Fibroblast of pulmonary artery (primary cell): ENCODE results near the gene CHST13.
"Not testable (repeated sequence)": the region's sequence is repeated elsewhere in the genome, so short reads cannot be mapped to it uniquely, and the experiment has no call there.

Source experiments
- DNase-seq: peaks from one replicate; pipeline ENCODE4 v3.0.0-alpha.2; 2010; ENCODE audit warnings: low read depth
- H3K4me3 ChIP-seq: replicated peaks from 2 replicates; pipeline ENCODE4 v1.5.1; 2011; ENCODE audit warnings: low read depth, mild to moderate bottlenecking, control low read depth, low read length, moderate library complexity
- CTCF ChIP-seq: IDR thresholded peaks from 2 replicates; pipeline ENCODE4 v1.5.1; 2011; ENCODE audit warnings: mild to moderate bottlenecking, control low read depth, low read length, inconsistent platforms; ENCODE audit errors: missing control alignments

CHST13 gene

GRCh38 chr3:126573492-126574117 lies 49.6 kb downstream of the CHST13 start:
- no peak for TF ChIP-seq CTCF
- no peak overlapping the region for H3K4me3 ChIP-seq
- no peak for DNase-seq

DNA sequence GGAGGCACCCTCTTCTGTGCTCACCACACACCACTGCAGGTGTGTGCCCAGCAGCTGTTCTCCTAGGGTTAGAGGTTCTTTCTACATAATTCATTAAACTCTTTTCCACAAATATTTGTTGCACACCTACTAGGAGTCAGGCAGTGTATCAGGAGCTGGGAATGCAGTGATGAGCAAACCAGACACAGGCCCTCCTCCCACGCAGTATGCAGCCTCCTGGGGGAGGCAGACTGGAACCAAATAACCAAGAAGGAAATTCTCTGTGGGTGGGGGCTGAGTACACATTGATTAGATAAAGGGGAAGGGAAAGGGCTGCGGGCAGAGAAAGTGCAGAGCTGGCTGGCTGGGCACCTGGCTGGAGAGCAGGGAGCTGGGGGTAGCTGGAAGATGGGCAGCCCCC lies 53.3 kb downstream of the CHST13 start:
- DNase-seq: no peak
- no peak for TF ChIP-seq CTCF
- no peak overlapping the region for H3K4me3 ChIP-seq

DNA sequence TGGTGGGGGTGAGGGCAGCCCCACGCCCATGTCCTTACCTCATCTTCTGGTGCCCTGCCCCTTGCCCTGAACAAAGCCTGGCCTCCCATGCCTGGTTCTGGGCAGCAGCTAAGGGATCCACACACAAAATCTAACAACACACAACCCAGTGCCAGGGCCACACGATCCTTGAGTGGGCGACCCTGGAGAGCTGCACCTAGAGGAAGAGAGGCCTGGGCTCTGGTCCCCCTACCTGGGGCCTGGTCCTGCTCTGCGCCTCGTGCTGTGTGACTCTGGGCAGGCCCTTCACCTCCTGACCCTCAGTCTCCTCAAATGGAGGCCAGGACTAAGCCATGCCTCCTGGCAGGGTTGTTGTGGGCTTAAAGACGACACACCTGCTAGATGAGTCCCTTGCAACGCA lies 54.7 kb downstream of the CHST13 start:
- H3K4me3 ChIP-seq: no peak overlapping the region
- DNase-seq: no peak
- TF ChIP-seq CTCF: no peak

DNA sequence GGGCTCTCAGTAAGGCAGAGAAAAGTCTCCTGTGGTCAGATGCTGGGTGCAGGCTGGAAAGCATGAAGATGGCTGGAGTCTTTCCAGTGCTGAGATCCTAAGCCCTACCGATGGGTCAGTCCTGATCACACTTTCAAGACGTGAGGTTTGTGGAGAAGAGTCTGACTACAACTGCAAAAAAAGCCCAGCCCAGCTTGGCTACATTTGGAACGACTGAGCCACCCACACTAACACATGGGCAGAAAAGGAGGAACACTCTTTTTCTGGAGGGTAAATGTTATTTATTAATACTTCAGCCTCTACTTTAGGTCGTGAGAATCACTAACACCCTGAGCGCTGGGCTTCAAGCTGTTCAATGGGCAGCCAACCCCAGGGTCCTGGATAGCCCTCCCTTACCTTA lies 56.8 kb downstream of the CHST13 start:
- no peak overlapping the region for H3K4me3 ChIP-seq
- TF ChIP-seq CTCF: no peak

GRCh38 chr3:126581569-126581968 lies 57.6 kb downstream of the CHST13 start:
- no peak for TF ChIP-seq CTCF
- H3K4me3 ChIP-seq: no peak overlapping the region
- no peak for DNase-seq

More for the DNA sequence above, 56.8 kb downstream of the CHST13 start:
- DNase-seq: no peak

DNA sequence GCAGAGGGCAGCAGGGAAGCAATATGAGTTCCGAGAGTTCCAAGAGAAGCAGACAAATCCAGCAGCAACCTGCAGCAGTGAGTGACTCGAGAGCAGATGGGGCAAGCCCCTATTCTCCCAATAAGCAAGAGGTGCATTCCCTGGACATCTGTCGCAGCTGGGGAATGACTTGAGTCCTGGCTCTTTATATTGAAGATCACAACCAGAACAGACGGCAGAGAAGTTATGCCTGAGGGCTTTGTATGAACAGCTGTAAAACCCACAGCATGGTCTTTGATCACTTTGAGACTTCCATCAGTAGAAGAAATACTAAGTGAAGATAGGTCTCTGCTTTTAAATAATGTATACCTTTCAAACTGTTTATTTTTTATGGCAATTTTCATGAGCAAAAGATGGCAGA lies 58.4 kb downstream of the CHST13 start:
- no peak for DNase-seq
- TF ChIP-seq CTCF: no peak
- no peak overlapping the region for H3K4me3 ChIP-seq

GRCh38 chr3:126591515-126591914 lies 67.6 kb downstream of the CHST13 start:
- DNase-seq, H3K4me3 ChIP-seq: not testable (repeated sequence)
